Gastroesophageal sphincter (tissue), 3 donors: ENCODE measurements around the gene KIF26B.

Experiments
- POLR2A ChIP-seq, 2 donors: fragments of 450-650 bp; IDR thresholded peaks; one replicate each; pipeline ENCODE4 v1.6.1; 2017; ENCODE audit warnings: antibody characterized with exemption in 2 of 2, mild to moderate bottlenecking in 2 of 2, moderate library complexity in 1 of 2
- TF ChIP-seq, protein P1 (sequence below), 4 experiments: fragments of 200-600 bp in 2 of 4; fragments of 450-650 bp in 2 of 4; sonication (generic) in 1 of 4; IDR thresholded peaks; one replicate each; pipeline ENCODE4 v1.5.1; 2017 to 2019; ENCODE audit warnings: antibody characterized with exemption in 4 of 4, mild to moderate bottlenecking in 2 of 4, moderate library complexity in 2 of 4

DNA sequence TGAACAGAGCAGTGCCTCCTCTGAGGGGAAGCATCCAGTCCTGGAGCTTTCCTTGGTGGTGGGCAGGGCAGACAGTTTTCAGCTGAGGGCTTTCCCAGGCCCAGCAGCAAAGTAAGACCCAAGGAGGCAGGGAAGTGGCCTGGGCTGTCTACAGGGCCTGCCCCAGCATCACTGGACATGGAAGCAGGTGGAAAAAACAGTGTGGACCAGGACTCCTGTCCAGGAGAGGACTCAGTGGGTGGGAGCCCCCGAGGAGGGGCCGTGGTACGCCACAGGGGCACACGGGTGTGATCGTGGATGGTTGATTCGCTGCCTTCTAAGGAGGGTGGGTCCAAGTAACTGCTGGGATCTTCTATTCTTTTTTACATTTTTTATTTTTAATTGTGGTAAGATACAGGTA, 387.6 kb downstream of the KIF26B start:
- TF ChIP-seq, protein P1, sequence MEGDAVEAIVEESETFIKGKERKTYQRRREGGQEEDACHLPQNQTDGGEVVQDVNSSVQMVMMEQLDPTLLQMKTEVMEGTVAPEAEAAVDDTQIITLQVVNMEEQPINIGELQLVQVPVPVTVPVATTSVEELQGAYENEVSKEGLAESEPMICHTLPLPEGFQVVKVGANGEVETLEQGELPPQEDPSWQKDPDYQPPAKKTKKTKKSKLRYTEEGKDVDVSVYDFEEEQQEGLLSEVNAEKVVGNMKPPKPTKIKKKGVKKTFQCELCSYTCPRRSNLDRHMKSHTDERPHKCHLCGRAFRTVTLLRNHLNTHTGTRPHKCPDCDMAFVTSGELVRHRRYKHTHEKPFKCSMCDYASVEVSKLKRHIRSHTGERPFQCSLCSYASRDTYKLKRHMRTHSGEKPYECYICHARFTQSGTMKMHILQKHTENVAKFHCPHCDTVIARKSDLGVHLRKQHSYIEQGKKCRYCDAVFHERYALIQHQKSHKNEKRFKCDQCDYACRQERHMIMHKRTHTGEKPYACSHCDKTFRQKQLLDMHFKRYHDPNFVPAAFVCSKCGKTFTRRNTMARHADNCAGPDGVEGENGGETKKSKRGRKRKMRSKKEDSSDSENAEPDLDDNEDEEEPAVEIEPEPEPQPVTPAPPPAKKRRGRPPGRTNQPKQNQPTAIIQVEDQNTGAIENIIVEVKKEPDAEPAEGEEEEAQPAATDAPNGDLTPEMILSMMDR (IDR thresholded peaks at IDR 0.05), result no peak
- no peak for TF ChIP-seq POLR2A (IDR thresholded peaks at IDR 0.05)
